ENCODE results near the gene MINDY1.

Gene MINDY1

GRCh38 chr1:150999926-151000325, 6.8 kb downstream of the MINDY1 start:
- TF ChIP-seq CTCF (IDR thresholded peaks at IDR 0.05; ENCODE audit: low read depth, low read length, missing control alignments): no peak
- H3K4me3 ChIP-seq (ENCODE audit: low read depth, low read length): no peak overlapping the region
- DNase-seq (ENCODE audit: low read depth): no peak

- DNase-seq (ENCODE audit: low read depth): no peak
- H3K4me3 ChIP-seq (ENCODE audit: low read depth, low read length): no peak overlapping the region
- no peak for TF ChIP-seq CTCF (IDR thresholded peaks at IDR 0.05; ENCODE audit: low read depth, low read length, missing control alignments)
These were observed 7.5 kb downstream of the MINDY1 start for GRCh38 chr1:150999051-150999674.

GRCh38 chr1:150997949-150998348, 8.8 kb downstream of the MINDY1 start:
- no peak for TF ChIP-seq CTCF (IDR thresholded peaks at IDR 0.05; ENCODE audit: low read depth, low read length, missing control alignments)
- no peak for DNase-seq (ENCODE audit: low read depth)
- H3K4me3 ChIP-seq (ENCODE audit: low read depth, low read length): no peak overlapping the region

GRCh38 chr1:150997126-150997872, 9.4 kb downstream of the MINDY1 start:
- no peak for TF ChIP-seq CTCF (IDR thresholded peaks at IDR 0.05; ENCODE audit: low read depth, low read length, missing control alignments)
- no peak for DNase-seq (ENCODE audit: low read depth)
- H3K4me3 ChIP-seq (ENCODE audit: low read depth, low read length): no peak overlapping the region

- peak; percentile 71 for TF ChIP-seq CTCF (IDR thresholded peaks at IDR 0.05; ENCODE audit: low read depth, low read length, missing control alignments)
- no peak for DNase-seq (ENCODE audit: low read depth)
- no peak overlapping the region; the same call in none of the 2 replicates for H3K4me3 ChIP-seq (ENCODE audit: low read depth, low read length)
These were observed 10.8 kb downstream of the MINDY1 start for GRCh38 chr1:150995896-150996295.

- no peak for DNase-seq (ENCODE audit: low read depth)
- TF ChIP-seq CTCF (IDR thresholded peaks at IDR 0.05; ENCODE audit: low read depth, low read length, missing control alignments): no peak
- no peak overlapping the region; the same call in 1 of the 2 replicates for H3K4me3 ChIP-seq (ENCODE audit: low read depth, low read length)
These were observed 11.2 kb downstream of the MINDY1 start for GRCh38 chr1:150995460-150995859.
